Heart right ventricle (tissue), 16 donors: Measurements from ENCODE around the gene CADM4. TPM values are rescaled to one million over a fixed set of nuclear protein-coding genes. Genes with fewer than 3 reads are reported as not detected.
A peak's percentile ranks its signal among the peaks of the same experiment; 100 is the strongest.

Experiments
- ATAC-seq, 8 donors: fragments of 200-7000 bp; cut with Tn5 transposase; one replicate each; pipeline ENCODE4 v1.9.1; 2020; ENCODE audit warnings: mild to moderate bottlenecking in 8 of 8, moderate library complexity in 8 of 8, moderate number of reproducible peaks in 1 of 8
- DNase-seq, 2 donors: peaks; one replicate each; pipeline ENCODE4 v3.0.0-alpha.2; 2020
- H3K27ac ChIP-seq, 10 donors: fragments of 200-600 bp; sonication (generic) in 2 of 10; one replicate each; pipeline versions ENCODE4 v1.5.0 to v1.8.0; 2020 to 2022; ENCODE audit warnings: mild to moderate bottlenecking in 3 of 10
- H3K27me3 ChIP-seq, 7 donors: fragments of 200-600 bp; one replicate each; pipeline ENCODE4 v1.8.0; 2021 to 2022; ENCODE audit warnings: mild to moderate bottlenecking in 2 of 7
- H3K36me3 ChIP-seq, 9 donors: fragments of 200-600 bp; sonication (generic) in 1 of 9; one replicate each; pipeline versions ENCODE4 v1.5.0 to v1.8.0; 2020 to 2022; ENCODE audit warnings: mild to moderate bottlenecking in 2 of 9
- H3K4me1 ChIP-seq, 9 donors: fragments of 200-600 bp; sonication (generic) in 1 of 9; one replicate each; pipeline versions ENCODE4 v1.5.0 to v1.8.0; 2020 to 2022; ENCODE audit warnings: mild to moderate bottlenecking in 4 of 9
- H3K4me3 ChIP-seq, 10 donors: fragments of 200-600 bp; sonication (generic) in 2 of 10; one replicate each; pipeline versions ENCODE4 v1.5.0 to v1.8.0; 2020 to 2022; ENCODE audit warnings: mild to moderate bottlenecking in 7 of 10, moderate library complexity in 2 of 10
- H3K9me3 ChIP-seq, 11 donors: fragments of 200-600 bp in 10 of 11; sonication (generic) in 2 of 11; one replicate each; pipeline versions ENCODE4 v1.5.0 to v1.8.0; 2013 to 2022; ENCODE audit warnings: mild to moderate bottlenecking in 2 of 11, control low read depth in 1 of 11, moderate library complexity in 1 of 11
- WGBS, 2 donors: extraction: QIAGEN DNeasy Blood & Tissue Kit; methylation state at CpG; one replicate each; pipeline ENCODE4 v1.1.7; 2013; ENCODE audit warnings: inconsistent platforms in 1 of 2; 5-methylcytosine and 5-hydroxymethylcytosine counted together
- intact Hi-C, 10 donors: fragments of 100-400 bp; cut with DNase I; formaldehyde crosslinking; loops; one replicate each; pipeline versions ENCODE4 v1.11.1 to v1.14.2; 2022
- long read RNA-seq, 3 donors: library from polyadenylated mRNA; unstranded; transcript quantifications; one replicate each; pipeline ENCODE4 v2.0.0, GENCODE V29; 2020 to 2021
- polyA plus RNA-seq, 2 donors: library from polyadenylated mRNA; stranded (reverse); fragments of 200-250 nt; gene quantifications; one replicate each; pipeline ENCODE4 v1.2.3, GENCODE V29; 2013
- total RNA-seq, 10 donors: library from RNA; stranded (reverse); fragmentation: NEBNext Ultra II Directional in 3 of 10; extraction: Animal tissue kit (Norgen Biotek cat#: 25700) in 3 of 10; gene quantifications; one replicate each; pipeline versions ENCODE4 v1.2.1 to v1.2.4, GENCODE V29; 2021 to 2023
- TF ChIP-seq, protein P1 (sequence below), 9 donors: fragments of 200-600 bp; sonication (generic) in 2 of 9; IDR thresholded peaks; one replicate each; pipeline versions ENCODE4 v1.5.0 to v1.8.0; 2021 to 2022; ENCODE audit warnings: antibody characterized with exemption in 9 of 9, mild to moderate bottlenecking in 5 of 9, moderate library complexity in 1 of 9
- donor health status: Arrhythmogenic right ventricular cardiomyopathy.
- donor health status: ischemic (EF 13 %, LVEDD 7.1; RV severe dilation, severe dysfunction).
- donor health status: healthy with polysubstance abuse.
- donor health status: DM: no; HTN: yes; CAD: no.
- donor health status: DM: no; HTN: no; CAD: no.
- donor health status: ischemic (EF 25% LVEDD 6.9; RV normal size, moderate dysfunction).
- donor health status: ischemic (EF 25% LVEDD 5.7; RV mildly dilated, moderate dysfunction).
- donor health status: healthy.
- donor health status: DM: yes; HTN: yes; CAD: no.
- donor health status: Ischemic cardiomyopathy.
- donor health status: ischemic (EF 35%, LVEDD 5.7; RV mildly dilated, moderate dysfunction).
- donor health status: nonischemic (EF 11% LVEDD 7.7; RV severe dilation, severe dysfunction).
- donor health status: DM: yes; HTN: yes; CAD: no.
- donor health status: PGD.
- donor health status: ischemic (EF 29% LVEDD 5.4; RV normal size, mild dysfunction).
- donor health status: nonischemic (EF 23%, LVEDD 6.1; RV moderate dilation, normal function).

The CADM4 gene, protein sequence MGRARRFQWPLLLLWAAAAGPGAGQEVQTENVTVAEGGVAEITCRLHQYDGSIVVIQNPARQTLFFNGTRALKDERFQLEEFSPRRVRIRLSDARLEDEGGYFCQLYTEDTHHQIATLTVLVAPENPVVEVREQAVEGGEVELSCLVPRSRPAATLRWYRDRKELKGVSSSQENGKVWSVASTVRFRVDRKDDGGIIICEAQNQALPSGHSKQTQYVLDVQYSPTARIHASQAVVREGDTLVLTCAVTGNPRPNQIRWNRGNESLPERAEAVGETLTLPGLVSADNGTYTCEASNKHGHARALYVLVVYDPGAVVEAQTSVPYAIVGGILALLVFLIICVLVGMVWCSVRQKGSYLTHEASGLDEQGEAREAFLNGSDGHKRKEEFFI
- total RNA-seq (10 to 100 TPM in 1 of 10 donors, 1 to 10 TPM in 9; 3.0 to 12.3 (median 8.4) TPM), polyA plus RNA-seq (1 to 10 TPM; 7.5 to 8.1 TPM)
- long read RNA-seq, donor 1, partial matches to known transcripts = 0 of 3 reads
- long read RNA-seq, donor 1, other reads (novel, unspliced or antisense) = 2 of 3 reads
- long read RNA-seq, donor 2, partial matches to known transcripts = 0 of 3 reads
- long read RNA-seq, donor 2, other reads (novel, unspliced or antisense) = 2 of 3 reads
- long read RNA-seq, donor 3, partial matches to known transcripts = 0 of 1 reads
- long read RNA-seq, donor 3, other reads (novel, unspliced or antisense) = 1 of 1 reads

DNA sequence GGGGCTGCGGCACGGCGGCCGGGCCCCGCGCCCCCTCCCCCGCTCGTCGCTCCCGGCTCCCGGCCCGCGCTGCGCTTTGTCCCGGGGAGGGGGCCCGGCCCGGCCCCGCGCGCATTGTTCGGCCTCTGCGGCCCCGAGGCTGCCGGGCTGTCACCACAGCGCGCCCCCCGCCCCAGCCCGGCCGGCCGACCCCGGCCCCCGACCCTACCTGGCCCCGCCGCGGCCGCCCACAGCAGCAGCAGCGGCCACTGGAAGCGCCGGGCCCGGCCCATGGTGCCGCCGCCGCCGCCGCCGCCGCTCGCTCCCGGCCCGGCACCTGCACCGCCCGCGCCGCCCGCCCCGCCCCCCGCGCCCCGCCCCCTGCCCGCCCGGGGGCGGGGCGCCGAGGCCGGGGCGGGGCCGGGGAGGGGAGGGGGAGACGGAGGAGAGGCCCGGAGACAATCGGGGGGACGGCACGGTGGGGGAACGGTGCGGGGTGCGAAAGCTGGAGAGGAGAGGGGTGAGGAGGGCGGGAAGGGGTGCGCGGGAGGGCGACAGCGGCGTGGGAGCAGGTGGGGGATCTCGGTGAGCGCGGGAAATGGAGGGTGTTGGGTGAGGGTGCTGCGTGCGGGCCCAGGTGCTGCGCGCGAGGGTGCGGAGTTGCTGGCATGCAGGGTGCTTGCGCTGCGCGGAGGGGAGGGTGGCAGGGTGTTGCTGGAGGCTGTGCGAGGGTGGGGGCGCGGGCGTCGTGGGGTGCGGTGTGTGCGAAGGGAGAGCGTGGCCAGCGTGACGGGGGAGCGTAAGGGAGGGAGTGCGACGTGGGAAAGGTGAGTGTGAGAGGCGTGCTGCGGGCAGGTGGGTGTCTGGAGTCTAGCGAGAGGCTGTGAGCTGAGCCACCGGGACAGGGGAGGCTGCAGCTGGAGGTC is at the start of gene CADM4:
TSS of gene CADM4 (minus strand) at position 332 of the 905 bp plus-strand sequence. CDS start at position 272, 60 bp downstream.
- H3K27ac ChIP-seq = no peak within 1 kb of the TSS
- H3K27me3 ChIP-seq = peaks cover 0 to 56% (median 16%) of the 10 kb centered on the region in 7 donors
- no peaks in the 10 kb centered on the region for H3K36me3 ChIP-seq
- ATAC-seq (peak in 7 of 8 donors; percentile 30 to 70 (median 56)), DNase-seq (peak; percentile 16 to 39)
- peaks cover 0 to 9% (median 7%) of the 10 kb centered on the region in 9 donors for H3K4me1 ChIP-seq
- no peaks in the 10 kb centered on the region for H3K9me3 ChIP-seq
- TF ChIP-seq, protein P1, sequence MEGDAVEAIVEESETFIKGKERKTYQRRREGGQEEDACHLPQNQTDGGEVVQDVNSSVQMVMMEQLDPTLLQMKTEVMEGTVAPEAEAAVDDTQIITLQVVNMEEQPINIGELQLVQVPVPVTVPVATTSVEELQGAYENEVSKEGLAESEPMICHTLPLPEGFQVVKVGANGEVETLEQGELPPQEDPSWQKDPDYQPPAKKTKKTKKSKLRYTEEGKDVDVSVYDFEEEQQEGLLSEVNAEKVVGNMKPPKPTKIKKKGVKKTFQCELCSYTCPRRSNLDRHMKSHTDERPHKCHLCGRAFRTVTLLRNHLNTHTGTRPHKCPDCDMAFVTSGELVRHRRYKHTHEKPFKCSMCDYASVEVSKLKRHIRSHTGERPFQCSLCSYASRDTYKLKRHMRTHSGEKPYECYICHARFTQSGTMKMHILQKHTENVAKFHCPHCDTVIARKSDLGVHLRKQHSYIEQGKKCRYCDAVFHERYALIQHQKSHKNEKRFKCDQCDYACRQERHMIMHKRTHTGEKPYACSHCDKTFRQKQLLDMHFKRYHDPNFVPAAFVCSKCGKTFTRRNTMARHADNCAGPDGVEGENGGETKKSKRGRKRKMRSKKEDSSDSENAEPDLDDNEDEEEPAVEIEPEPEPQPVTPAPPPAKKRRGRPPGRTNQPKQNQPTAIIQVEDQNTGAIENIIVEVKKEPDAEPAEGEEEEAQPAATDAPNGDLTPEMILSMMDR (IDR thresholded peaks at IDR 0.05) = no peak
- intact Hi-C loops = loop anchor here in 2 of 10 donors (10.0 kb wide), 2 partner anchors 85 to 95 kb away; no protein-coding TSS in a partner anchor
- peak within 1 kb of the TSS; percentile 18 to 60 (median 48) for H3K4me3 ChIP-seq
- 1 to 2% methylated on average over 61 to 110 of the region's 110 CpGs for WGBS, 2 donors

DNA sequence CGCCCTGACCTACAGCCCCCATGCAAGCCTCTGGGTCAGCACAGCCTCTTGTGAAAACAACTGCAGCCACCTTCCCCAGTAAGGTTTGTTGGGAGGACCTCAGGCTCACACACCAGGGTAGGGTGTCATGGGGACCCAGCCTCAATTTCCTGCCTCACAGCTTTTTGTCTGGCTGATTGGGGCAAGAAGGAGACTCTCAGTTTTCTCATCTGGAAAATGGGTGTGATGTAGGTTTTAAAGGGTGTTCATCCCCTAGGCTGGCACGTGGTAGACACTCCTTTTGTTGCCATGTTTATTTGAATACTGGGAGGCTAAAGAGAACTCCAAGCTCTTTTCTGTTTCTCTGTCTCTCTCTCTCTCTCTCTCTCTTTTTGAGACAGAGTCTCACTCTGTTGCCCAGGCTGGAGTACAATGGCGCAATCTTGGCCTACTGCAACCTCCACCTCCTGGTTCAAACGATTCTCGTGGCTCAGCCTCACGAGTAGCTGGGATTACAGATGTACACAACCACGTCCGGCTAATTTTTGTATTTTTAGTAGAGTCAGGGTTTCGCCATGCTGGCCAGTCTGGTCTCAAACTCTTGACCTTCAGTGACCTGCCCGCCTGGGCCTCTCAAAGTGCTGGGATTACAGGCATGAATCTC is 48.5 kb upstream of the CADM4 start:
- intact Hi-C loops = no loop called here
- H3K36me3 ChIP-seq = no peaks in the 10 kb centered on the region
- DNase-seq (no peak), ATAC-seq (no peak)
- no peak overlapping the region for H3K4me3 ChIP-seq
- H3K4me1 ChIP-seq = peaks cover 0 to 26% (median 0%) of the 10 kb centered on the region in 9 donors
- H3K9me3 ChIP-seq = peaks cover 0 to 30% (median 19%) of the 10 kb centered on the region in 11 donors
- 82 to 86% methylated on average over 10 of the region's 10 CpGs for whole genome bisulfite sequencing, 2 donors
- TF ChIP-seq, protein P1 (IDR thresholded peaks at IDR 0.05) = no peak
- H3K27ac ChIP-seq = peak overlapping the region in 1 of 10 donors; percentile 50
- H3K27me3 ChIP-seq = no peaks in the 10 kb centered on the region

DNA sequence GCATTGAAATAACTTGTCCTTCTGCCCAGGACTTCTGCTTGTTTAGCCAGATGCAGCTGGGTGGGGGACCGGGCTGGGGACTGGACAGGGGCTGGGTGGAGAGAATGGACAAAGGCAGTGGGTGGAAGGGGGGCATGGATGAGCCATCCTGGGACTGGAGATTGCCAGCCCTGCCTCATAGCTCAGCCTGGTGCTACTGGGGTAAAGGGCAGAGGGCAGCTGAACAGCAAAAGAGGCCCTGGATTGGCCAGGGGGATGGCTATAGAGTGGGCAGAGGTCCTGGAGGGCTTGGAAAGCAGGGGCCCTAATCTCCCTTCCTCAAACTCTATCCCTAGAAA is 48.0 kb upstream of the CADM4 start:
- no peak for ATAC-seq
- DNase-seq = no peak
- Histone ChIP-seq H3K9me3 (peaks cover 0 to 30% (median 19%) of the 10 kb centered on the region in 11 donors), H3K27me3 (no peaks in the 10 kb centered on the region), H3K4me3 (no peak overlapping the region), H3K4me1 (peaks cover 0 to 22% (median 0%) of the 10 kb centered on the region in 9 donors), H3K36me3 (no peaks in the 10 kb centered on the region), H3K27ac (no peak overlapping the region)
- TF ChIP-seq, protein P1 (IDR thresholded peaks at IDR 0.05) = no peak
- 65 to 66% methylated on average over 1 of the region's 1 CpG for WGBS, 2 donors
- intact Hi-C loops = no loop called here
